Testis (tissue), 5 donors: ENCODE measurements around the gene MPC1. TPM values are rescaled to one million over a fixed set of nuclear protein-coding genes. Genes with fewer than 3 reads are reported as not detected.
A peak's percentile ranks its signal among the peaks of the same experiment; 100 is the strongest.

Experiments used
- DNase-seq: peaks from one replicate; pipeline ENCODE4 v3.0.0-alpha.2; 2019
- H3K27ac ChIP-seq, 2 donors: fragments of 200-600 bp; sonication (generic); one replicate each; pipeline ENCODE4 v1.5.1; 2019
- H3K27me3 ChIP-seq: fragments of 200-600 bp; sonication (generic); one replicate; pipeline ENCODE4 v1.5.1; 2019
- H3K36me3 ChIP-seq: fragments of 200-600 bp; sonication (generic); one replicate; pipeline ENCODE4 v1.5.1; 2017; ENCODE audit warnings: low read depth; ENCODE audit errors: missing control alignments
- H3K4me1 ChIP-seq: fragments of 200-600 bp; sonication (generic); one replicate; pipeline ENCODE4 v1.5.1; 2019
- H3K4me3 ChIP-seq, 2 donors: fragments of 200-600 bp; sonication (generic); one replicate each; pipeline ENCODE4 v1.5.1; 2017 to 2019
- H3K9me3 ChIP-seq: fragments of 200-600 bp; sonication (generic); one replicate; pipeline ENCODE4 v1.5.1; 2017
- POLR2A ChIP-seq: fragments of 450-650 bp; IDR thresholded peaks from one replicate; pipeline ENCODE4 v1.6.1; 2017; ENCODE audit warnings: antibody characterized with exemption, mild to moderate bottlenecking, moderate library complexity
- WGBS, 2 donors: methylation state at CpG; one replicate each; pipeline ENCODE4 v1.1.5; 2018; 5-methylcytosine and 5-hydroxymethylcytosine counted together
- intact Hi-C: fragments of 100-400 bp; cut with DNase I; formaldehyde crosslinking; loops from one replicate; pipeline ENCODE4 v1.15.1; 2023; ENCODE audit warnings: low total_unique reads
- long read RNA-seq, 2 donors: transcript quantifications; one replicate each; lab custom pipeline, GENCODE V29; 2026
- polyA plus RNA-seq: library from polyadenylated mRNA; stranded (reverse); fragments of 350-450 nt; fragmentation: Illumina TruSeq; extraction: RNeasy Lipid Tissue Mini Kit (QIAGEN cat#74804); gene quantifications from one replicate; pipeline ENCODE4 v1.2.3, GENCODE V29; 2014; ENCODE audit warnings: low read depth, low replicate concordance; ENCODE audit not compliant: insufficient read depth
- total RNA-seq, 2 donors: library from RNA; depleted of rRNA; stranded (reverse); fragments of >200 nt; gene quantifications; one replicate each; pipeline ENCODE4 v1.2.3, GENCODE V29; 2016
- TF ChIP-seq, protein P1 (sequence below), 3 experiments: fragments of 450-650 bp in 2 of 3; fragments of 200-600 bp in 1 of 3; sonication (generic) in 1 of 3; IDR thresholded peaks; one replicate each; pipeline ENCODE4 v1.5.1; 2016 to 2019; ENCODE audit warnings: antibody characterized with exemption in 3 of 3, mild to moderate bottlenecking in 2 of 3, moderate library complexity in 1 of 3

MPC1 gene
- total RNA-seq (10 to 100 TPM; 22.5 to 24.0 TPM), polyA plus RNA-seq (54.2 TPM)
- long read RNA-seq, donor 1, partial matches to known transcripts, result 0 of 36 reads
- long read RNA-seq, donor 1, other reads (novel, unspliced or antisense), result 36 of 36 reads
- long read RNA-seq, donor 2, partial matches to known transcripts, result 0 of 15 reads
- long read RNA-seq, donor 2, other reads (novel, unspliced or antisense), result 15 of 15 reads

DNA sequence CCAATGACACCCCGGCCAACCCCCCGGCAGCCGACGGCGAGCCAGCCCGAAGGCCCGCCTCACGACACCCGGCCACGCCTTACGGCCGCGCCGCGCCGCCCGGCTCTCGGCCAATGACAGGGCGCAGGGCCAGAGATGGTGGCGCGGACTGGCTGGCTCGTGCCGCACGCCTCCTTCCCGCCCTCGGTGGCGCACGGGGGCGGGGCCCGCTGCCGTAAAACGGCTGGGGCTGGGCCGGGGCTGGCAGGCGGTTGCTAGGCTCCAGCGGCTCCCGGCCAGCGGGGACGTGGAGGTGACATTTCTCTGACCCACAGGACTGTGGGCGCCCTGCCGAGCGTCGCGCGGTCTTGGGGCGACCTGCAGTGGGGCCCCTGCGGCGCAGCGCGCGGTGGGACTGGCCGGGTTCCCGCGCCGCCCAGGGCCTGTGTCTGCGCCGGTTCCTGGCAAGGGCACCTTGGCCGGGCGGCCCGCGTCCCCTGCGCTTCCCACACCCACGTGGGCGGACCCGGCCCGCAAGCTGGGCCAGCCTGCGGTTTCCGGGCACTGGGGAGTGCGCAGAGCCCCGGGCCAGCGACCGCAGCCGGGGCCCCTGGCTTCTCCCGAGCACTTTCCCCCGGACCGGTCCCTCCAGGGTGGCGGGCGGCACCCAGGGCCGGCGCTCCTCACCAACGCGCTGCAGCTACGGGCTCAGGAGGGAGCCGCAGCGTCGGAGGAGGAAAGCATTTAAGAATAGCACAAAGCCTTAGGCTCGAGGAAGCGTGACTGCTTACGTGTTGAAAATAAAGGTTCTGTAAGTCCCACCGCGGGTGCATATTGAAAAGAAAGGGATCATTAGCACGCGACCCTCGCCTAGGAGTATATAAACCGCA is at the start of gene MPC1:
MPC1 (minus strand) TSS at position 8 of the 869 bp plus-strand sequence. CDS start 64 bp downstream, outside the sequence.
- 0% methylated on average over 21 to 55 of the region's 94 CpGs for WGBS, 2 donors
- Histone ChIP-seq H3K36me3 (no peaks in the 10 kb centered on the region), H3K4me3 (peak within 1 kb of the TSS; percentile 87 to 90), H3K4me1 (peaks cover 5% of the 10 kb centered on the region), H3K9me3 (no peaks in the 10 kb centered on the region), H3K27ac (peak within 1 kb of the TSS; percentile 85 to 88), H3K27me3 (no peaks in the 10 kb centered on the region)
- TF ChIP-seq, protein P1, sequence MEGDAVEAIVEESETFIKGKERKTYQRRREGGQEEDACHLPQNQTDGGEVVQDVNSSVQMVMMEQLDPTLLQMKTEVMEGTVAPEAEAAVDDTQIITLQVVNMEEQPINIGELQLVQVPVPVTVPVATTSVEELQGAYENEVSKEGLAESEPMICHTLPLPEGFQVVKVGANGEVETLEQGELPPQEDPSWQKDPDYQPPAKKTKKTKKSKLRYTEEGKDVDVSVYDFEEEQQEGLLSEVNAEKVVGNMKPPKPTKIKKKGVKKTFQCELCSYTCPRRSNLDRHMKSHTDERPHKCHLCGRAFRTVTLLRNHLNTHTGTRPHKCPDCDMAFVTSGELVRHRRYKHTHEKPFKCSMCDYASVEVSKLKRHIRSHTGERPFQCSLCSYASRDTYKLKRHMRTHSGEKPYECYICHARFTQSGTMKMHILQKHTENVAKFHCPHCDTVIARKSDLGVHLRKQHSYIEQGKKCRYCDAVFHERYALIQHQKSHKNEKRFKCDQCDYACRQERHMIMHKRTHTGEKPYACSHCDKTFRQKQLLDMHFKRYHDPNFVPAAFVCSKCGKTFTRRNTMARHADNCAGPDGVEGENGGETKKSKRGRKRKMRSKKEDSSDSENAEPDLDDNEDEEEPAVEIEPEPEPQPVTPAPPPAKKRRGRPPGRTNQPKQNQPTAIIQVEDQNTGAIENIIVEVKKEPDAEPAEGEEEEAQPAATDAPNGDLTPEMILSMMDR (IDR thresholded peaks at IDR 0.05), result no peak
- TF ChIP-seq POLR2A, result no peak
- DNase-seq, result peak; percentile 96
- intact Hi-C loops, result no loop called here

GRCh38 chr6:166430269-166430668 is 47.5 kb upstream of the MPC1 start:
- Histone ChIP-seq H3K36me3 (no peaks in the 10 kb centered on the region), H3K27me3 (no peaks in the 10 kb centered on the region), H3K27ac (no peak overlapping the region), H3K4me3 (no peak overlapping the region), H3K9me3 (no peaks in the 10 kb centered on the region), H3K4me1 (no peaks in the 10 kb centered on the region)
- TF ChIP-seq POLR2A, result no peak
- TF ChIP-seq, protein P1 (IDR thresholded peaks at IDR 0.05), result no peak
- no peak for DNase-seq
- intact Hi-C loops, result no loop called here
- 89 to 95% methylated on average over 10 to 17 of the region's 17 CpGs for whole genome bisulfite sequencing, 2 donors

GRCh38 chr6:166424431-166424830 is 41.7 kb upstream of the MPC1 start:
- DNase-seq, result no peak
- Histone ChIP-seq H3K4me3 (no peak overlapping the region), H3K27ac (no peak overlapping the region), H3K27me3 (no peaks in the 10 kb centered on the region), H3K36me3 (no peaks in the 10 kb centered on the region), H3K4me1 (no peaks in the 10 kb centered on the region), H3K9me3 (no peaks in the 10 kb centered on the region)
- TF ChIP-seq POLR2A, result no peak
- TF ChIP-seq, protein P1 (IDR thresholded peaks at IDR 0.05), result no peak
- WGBS, 2 donors, result 92 to 94% methylated on average over 10 to 12 of the region's 12 CpGs
- intact Hi-C loops, result no loop called here

GRCh38 chr6:166423781-166424180 is 41.0 kb upstream of the MPC1 start:
- intact Hi-C loops, result no loop called here
- TF ChIP-seq, protein P1 (IDR thresholded peaks at IDR 0.05), result no peak
- TF ChIP-seq POLR2A, result no peak
- WGBS, 2 donors, result 77 to 87% methylated on average over 5 to 7 of the region's 7 CpGs
- H3K9me3 ChIP-seq, result no peaks in the 10 kb centered on the region
- no peak overlapping the region for H3K4me3 ChIP-seq
- H3K36me3 ChIP-seq, result no peaks in the 10 kb centered on the region
- no peaks in the 10 kb centered on the region for H3K27me3 ChIP-seq
- no peaks in the 10 kb centered on the region for H3K4me1 ChIP-seq
- H3K27ac ChIP-seq, result no peak overlapping the region
- DNase-seq, result no peak
